Panc1 (cell line): ENCODE results near the gene DLG2. TPM values are rescaled to one million over a fixed set of nuclear protein-coding genes. Genes with fewer than 3 reads are reported as not detected.

Source experiments
- ATAC-seq: fragments of 200-7000 bp; cut with Tn5 transposase; 2 replicates; pipeline ENCODE4 v1.9.1; 2020; ENCODE audit warnings: mild to moderate bottlenecking, moderate library complexity
- BruUV-seq: library from RNA; stranded (reverse); fragments of 400-500 nt; replicated peaks from 2 replicates; lab custom pipeline; 2021; lab: Mats Ljungman, UMichigan
- CTCF ChIA-PET: fragments of 300-600 bp; sonication (Branson Sonifier 250); formaldehyde crosslinking; loops from one replicate; lab custom pipeline; 2022; ENCODE audit warnings: antibody characterized with exemption; lab: Charles Lee
- POLR2A ChIA-PET: fragments of 300-600 bp; sonication (Branson Sonifier 250); formaldehyde crosslinking; loops from one replicate; lab custom pipeline; 2022; ENCODE audit warnings: antibody characterized with exemption; lab: Charles Lee
- DNase-seq: peaks from one replicate; pipeline ENCODE4 v3.0.0-alpha.2; 2010; ENCODE audit warnings: low read depth, low spot score
- H3K27ac ChIP-seq: 2 replicates; pipeline ENCODE4 v1.5.1; 2011; ENCODE audit warnings: mild to moderate bottlenecking, low read length, inconsistent platforms
- H3K27me3 ChIP-seq: fragments of 200-500 bp; sonication (Bioruptor generic); 2 replicates; pipeline ENCODE4 v1.6.0; 2014; ENCODE audit warnings: low read length, inconsistent platforms; ENCODE audit not compliant: control insufficient read depth, insufficient read depth
- H3K36me3 ChIP-seq: fragments of 200-500 bp; sonication (Bioruptor generic); 2 replicates; pipeline ENCODE4 v1.5.1; 2014; ENCODE audit warnings: inconsistent platforms, mild to moderate bottlenecking, low read length, moderate library complexity; ENCODE audit not compliant: control insufficient read depth, insufficient read depth
- H3K4me1 ChIP-seq: 2 replicates; pipeline ENCODE4 v1.5.1; 2011; ENCODE audit warnings: inconsistent platforms, mild to moderate bottlenecking, low read length, moderate library complexity; ENCODE audit not compliant: control insufficient read depth, insufficient read depth
- H3K4me3 ChIP-seq, 2 experiments: 2 replicates each; pipeline ENCODE4 v1.5.1; 2011 to 2012; ENCODE audit warnings: low read depth in 2 of 2, low read length in 2 of 2, mild to moderate bottlenecking in 2 of 2, inconsistent platforms in 1 of 2, moderate library complexity in 1 of 2
- H3K9me3 ChIP-seq: fragments of 200-500 bp; sonication (Bioruptor generic); 2 replicates; pipeline ENCODE4 v1.5.1; 2014; ENCODE audit warnings: low read depth, mild to moderate bottlenecking, inconsistent platforms, low read length, moderate library complexity; ENCODE audit not compliant: control insufficient read depth, insufficient read depth
- POLR2AphosphoS5 ChIP-seq: IDR thresholded peaks from 2 replicates; pipeline ENCODE4 v1.6.1; 2012; ENCODE audit warnings: mild to moderate bottlenecking, low read depth, low read length, moderate library complexity
- REST ChIP-seq, 2 experiments: IDR thresholded peaks; 2 replicates each; pipeline ENCODE4 v1.6.1; 2011 to 2012; ENCODE audit warnings: low read depth in 2 of 2, control low read depth in 1 of 2, low read length in 1 of 2, mild to moderate bottlenecking in 1 of 2, moderate library complexity in 1 of 2; ENCODE audit not compliant: insufficient read depth in 1 of 2
- SIN3A ChIP-seq: IDR thresholded peaks from 2 replicates; pipeline ENCODE4 v1.6.1; 2012; ENCODE audit warnings: low read depth, mild to moderate bottlenecking, low read length, moderate library complexity, borderline replicate concordance; ENCODE audit not compliant: insufficient read depth
- TCF7L2 ChIP-seq: IDR thresholded peaks from 2 replicates; pipeline ENCODE4 v1.6.1; 2011; ENCODE audit warnings: mild to moderate bottlenecking, low read depth, low read length, inconsistent platforms
- in situ Hi-C: cut with HindIII; loops from 2 replicates; pipeline ENCODE4 v1.10.0; 2016; ENCODE audit warnings: low sequenced_read_pairs, low pct_unique_long_range_greater_than_20kb
- intact Hi-C: fragments of 100-400 bp; cut with micrococcal nuclease; formaldehyde crosslinking; loops from one replicate; pipeline ENCODE4 v1.10.0; 2022; ENCODE audit not compliant: unreplicated experiment
- total RNA-seq: library from RNA; stranded (reverse); gene quantifications from one replicate; pipeline ENCODE4 v1.2.1, GENCODE V29; 2021; ENCODE audit not compliant: unreplicated experiment
- TF ChIP-seq, protein P1 (sequence below): fragments of 450-650 bp; IDR thresholded peaks from 2 replicates; pipeline ENCODE4 v1.5.1; 2017; ENCODE audit warnings: mild to moderate bottlenecking

The DLG2 gene
- total RNA-seq, 1 experiment from 2014 or later = 4.2 TPM

GRCh38 chr11:84740050-84740449 lies 887.1 kb downstream of the DLG2 start:
- no peak for ATAC-seq
- no peak for DNase-seq
- H3K4me3 ChIP-seq = no peak overlapping the region
- in situ Hi-C loops (no loop called here), intact Hi-C loops (no loop called here)
- H3K27ac ChIP-seq = no peak overlapping the region
- TF ChIP-seq TCF7L2 = no peak
- no peak for TF ChIP-seq SIN3A
- TF ChIP-seq POLR2AphosphoS5 = no peak
- no peak for TF ChIP-seq REST (IDR thresholded peaks at IDR 0.05; ENCODE audit: insufficient read depth in 1 of 2, low read depth in 2 of 2, low read length in 1 of 2)
- TF ChIP-seq, protein P1, sequence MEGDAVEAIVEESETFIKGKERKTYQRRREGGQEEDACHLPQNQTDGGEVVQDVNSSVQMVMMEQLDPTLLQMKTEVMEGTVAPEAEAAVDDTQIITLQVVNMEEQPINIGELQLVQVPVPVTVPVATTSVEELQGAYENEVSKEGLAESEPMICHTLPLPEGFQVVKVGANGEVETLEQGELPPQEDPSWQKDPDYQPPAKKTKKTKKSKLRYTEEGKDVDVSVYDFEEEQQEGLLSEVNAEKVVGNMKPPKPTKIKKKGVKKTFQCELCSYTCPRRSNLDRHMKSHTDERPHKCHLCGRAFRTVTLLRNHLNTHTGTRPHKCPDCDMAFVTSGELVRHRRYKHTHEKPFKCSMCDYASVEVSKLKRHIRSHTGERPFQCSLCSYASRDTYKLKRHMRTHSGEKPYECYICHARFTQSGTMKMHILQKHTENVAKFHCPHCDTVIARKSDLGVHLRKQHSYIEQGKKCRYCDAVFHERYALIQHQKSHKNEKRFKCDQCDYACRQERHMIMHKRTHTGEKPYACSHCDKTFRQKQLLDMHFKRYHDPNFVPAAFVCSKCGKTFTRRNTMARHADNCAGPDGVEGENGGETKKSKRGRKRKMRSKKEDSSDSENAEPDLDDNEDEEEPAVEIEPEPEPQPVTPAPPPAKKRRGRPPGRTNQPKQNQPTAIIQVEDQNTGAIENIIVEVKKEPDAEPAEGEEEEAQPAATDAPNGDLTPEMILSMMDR = no peak
- no TSS peak for BruUV-seq
- no peaks in the 10 kb centered on the region for H3K27me3 ChIP-seq
- CTCF ChIA-PET = no interaction called here
- H3K36me3 ChIP-seq = no peaks in the 10 kb centered on the region
- H3K4me1 ChIP-seq = no peaks in the 10 kb centered on the region
- no peaks in the 10 kb centered on the region for H3K9me3 ChIP-seq
- POLR2A ChIA-PET = no interaction called here

- intact Hi-C loops = no loop called here
- DNase-seq (no peak), ATAC-seq (no peak)
- TF ChIP-seq, protein P1 = no peak
- no peak for TF ChIP-seq POLR2AphosphoS5
- TF ChIP-seq REST (IDR thresholded peaks at IDR 0.05; ENCODE audit: insufficient read depth in 1 of 2, low read depth in 2 of 2, low read length in 1 of 2) = no peak
- no peak for TF ChIP-seq TCF7L2
- no peak for TF ChIP-seq SIN3A
- Histone ChIP-seq H3K36me3 (no peaks in the 10 kb centered on the region), H3K9me3 (no peaks in the 10 kb centered on the region), H3K4me3 (no peak overlapping the region), H3K4me1 (no peaks in the 10 kb centered on the region), H3K27ac (no peak overlapping the region), H3K27me3 (peaks cover 20% of the 10 kb centered on the region)
- BruUV-seq = no TSS peak
- in situ Hi-C loops = no loop called here
- ChIA-PET POLR2A (no interaction called here), CTCF (no interaction called here)
These were observed 902.9 kb downstream of the DLG2 start for GRCh38 chr11:84724256-84724655.
